ENCODE results near the gene RCAN1.

- TF ChIP-seq CTCF (conservative IDR thresholded peaks at IDR 0.05; ENCODE audit: low read depth, low read length): no peak
- no peak for TF ChIP-seq EZH2 (IDR thresholded peaks at IDR 0.05; ENCODE audit: borderline replicate concordance, low read depth, low read length, poor library complexity, severe bottlenecking)
Observed at GRCh38 chr21:34514576-34515115, 100.3 kb downstream of the RCAN1 start.
